ENCODE data around the gene PACRG.

Gene PACRG

DNA sequence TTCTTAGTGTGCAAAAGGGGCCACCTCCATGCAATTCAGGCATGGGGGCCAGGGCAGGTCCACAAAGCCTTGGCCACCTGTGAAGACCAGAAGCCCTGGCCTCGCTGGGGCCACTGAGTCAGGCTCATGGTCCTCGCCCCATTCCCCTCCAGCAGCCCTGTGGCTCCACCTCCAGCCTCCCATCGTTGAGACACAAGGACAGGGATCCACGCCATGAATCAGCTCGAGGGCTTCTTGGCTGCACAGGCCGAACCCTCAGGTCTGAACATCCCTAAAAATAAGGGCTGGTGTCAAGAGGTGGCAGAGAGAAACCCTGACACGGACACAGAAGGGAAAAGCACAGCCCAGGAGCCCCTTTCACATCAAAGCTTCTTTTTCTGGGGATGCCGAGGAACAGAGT, 618.2 kb downstream of the PACRG start:
- no peaks in the 10 kb centered on the region for H3K36me3 Mint-ChIP-seq
- peaks cover 0 to 5% of the 10 kb centered on the region in 2 donors for H3K27me3 Mint-ChIP-seq
- no peaks in the 10 kb centered on the region for H3K4me1 Mint-ChIP-seq
- no peak for ATAC-seq (replicated peaks)
- no peak overlapping the region for H3K27ac Mint-ChIP-seq
- H3K9me3 Mint-ChIP-seq: no peaks in the 10 kb centered on the region
- no peak overlapping the region for H3K4me3 Mint-ChIP-seq
- no peak for DNase-seq

DNA sequence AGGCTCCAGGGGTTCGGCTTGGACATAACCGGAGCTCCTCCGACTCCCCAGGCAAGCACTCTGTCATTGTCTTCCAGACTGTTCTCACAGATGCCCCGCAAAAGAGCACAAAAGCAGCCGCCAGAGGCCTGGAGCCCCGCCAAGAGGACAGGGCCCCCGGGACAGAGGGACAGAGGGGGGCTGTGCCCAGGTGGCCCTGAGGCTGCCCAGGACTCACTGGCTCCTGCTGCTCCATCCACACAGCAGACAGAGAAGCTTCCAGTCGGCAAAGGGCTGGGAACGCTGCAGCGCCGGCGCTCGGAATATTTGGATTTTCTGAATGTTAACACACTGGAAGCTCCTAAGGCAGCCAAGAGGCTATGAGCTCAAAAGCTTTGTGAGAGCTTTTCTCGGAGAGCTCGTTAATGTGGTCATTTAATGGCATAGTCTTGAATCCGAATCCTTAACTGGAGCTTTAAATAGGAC, 618.8 kb downstream of the PACRG start:
- Mint-ChIP-seq H3K4me3 (no peak overlapping the region), H3K27ac (no peak overlapping the region), H3K4me1 (no peaks in the 10 kb centered on the region), H3K9me3 (no peaks in the 10 kb centered on the region), H3K27me3 (peaks cover 0 to 5% of the 10 kb centered on the region in 2 donors), H3K36me3 (no peaks in the 10 kb centered on the region)
- DNase-seq (no peak), ATAC-seq (replicated peaks) (no peak)

- Mint-ChIP-seq H3K27me3 (peaks cover 0 to 5% of the 10 kb centered on the region in 2 donors), H3K36me3 (no peaks in the 10 kb centered on the region), H3K9me3 (no peaks in the 10 kb centered on the region), H3K4me3 (no peak overlapping the region), H3K27ac (no peak overlapping the region), H3K4me1 (no peaks in the 10 kb centered on the region)
- DNase-seq (no peak), ATAC-seq (replicated peaks) (no peak)
Measured at GRCh38 chr6:163347021-163347446, 619.3 kb downstream of the PACRG start.

DNA sequence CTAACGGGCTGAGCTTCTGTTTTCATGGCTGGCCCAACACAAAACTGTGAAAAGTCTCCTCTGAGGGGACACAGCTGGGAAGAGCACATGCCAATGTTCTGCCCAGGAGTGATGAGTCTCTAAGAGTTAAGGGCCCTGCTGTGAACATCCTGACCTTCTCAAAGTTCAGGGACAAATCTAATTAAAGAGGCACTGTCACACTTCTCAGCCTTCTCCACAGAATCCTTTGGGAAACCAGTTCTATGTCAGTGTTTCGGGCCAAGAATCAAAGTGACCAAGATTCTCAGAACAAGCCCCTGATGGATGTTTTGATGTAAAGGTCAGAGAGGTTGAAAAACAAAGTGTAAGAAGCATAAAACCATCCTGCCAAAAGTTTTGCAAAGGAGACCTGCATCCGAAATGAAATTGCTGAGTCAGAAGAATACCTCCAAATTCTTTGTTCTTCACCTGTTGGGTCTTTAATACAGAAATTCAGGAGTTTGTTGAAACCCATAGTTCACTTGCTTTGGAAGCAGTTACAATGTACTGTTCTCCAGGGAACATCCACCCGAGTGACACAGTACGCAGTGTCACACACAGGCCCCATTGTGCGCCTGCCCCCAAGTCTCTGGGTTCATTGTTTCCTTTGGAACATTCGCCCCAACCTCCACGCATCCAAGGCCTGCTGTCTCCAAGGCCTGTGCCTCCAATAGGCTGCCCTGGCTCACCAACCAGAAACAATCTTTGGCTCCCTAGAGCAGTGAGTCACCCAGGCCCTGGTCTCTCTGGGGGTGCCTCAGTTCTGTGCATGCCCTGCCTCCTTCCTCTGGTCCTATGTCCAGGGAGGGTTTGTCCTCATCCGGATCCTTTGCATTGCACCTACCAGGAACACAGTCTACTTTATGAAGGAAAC, 621.3 kb downstream of the PACRG start:
- Mint-ChIP-seq H3K27ac (no peak overlapping the region), H3K27me3 (peaks cover 0 to 5% of the 10 kb centered on the region in 2 donors), H3K36me3 (no peaks in the 10 kb centered on the region), H3K4me1 (no peaks in the 10 kb centered on the region), H3K9me3 (no peaks in the 10 kb centered on the region), H3K4me3 (no peak overlapping the region)
- DNase-seq (no peak), ATAC-seq (replicated peaks) (no peak)

- Mint-ChIP-seq H3K27me3 (peaks cover 0 to 5% of the 10 kb centered on the region in 2 donors), H3K27ac (no peak overlapping the region), H3K4me1 (peaks cover 2 to 4% of the 10 kb centered on the region in 2 donors), H3K4me3 (no peak overlapping the region), H3K9me3 (no peaks in the 10 kb centered on the region), H3K36me3 (no peaks in the 10 kb centered on the region)
- no peak for ATAC-seq (replicated peaks)
- DNase-seq: no peak
Measured at GRCh38 chr6:163349696-163350095, 621.9 kb downstream of the PACRG start.

GRCh38 chr6:163351013-163351412, 623.2 kb downstream of the PACRG start:
- peaks cover 10 to 17% of the 10 kb centered on the region in 2 donors for H3K4me1 Mint-ChIP-seq
- ATAC-seq (replicated peaks): no peak
- no peak for DNase-seq
- no peaks in the 10 kb centered on the region for H3K9me3 Mint-ChIP-seq
- H3K4me3 Mint-ChIP-seq: no peak overlapping the region
- H3K27me3 Mint-ChIP-seq: peaks cover 0 to 5% of the 10 kb centered on the region in 2 donors
- H3K36me3 Mint-ChIP-seq: no peaks in the 10 kb centered on the region
- H3K27ac Mint-ChIP-seq: no peak overlapping the region

GRCh38 chr6:163352011-163352685, 624.4 kb downstream of the PACRG start:
- H3K27me3 Mint-ChIP-seq: peaks cover 0 to 5% of the 10 kb centered on the region in 2 donors
- peaks cover 10 to 17% of the 10 kb centered on the region in 2 donors for H3K4me1 Mint-ChIP-seq
- H3K9me3 Mint-ChIP-seq: no peaks in the 10 kb centered on the region
- DNase-seq (no peak), ATAC-seq (replicated peaks) (no peak)
- H3K36me3 Mint-ChIP-seq: no peaks in the 10 kb centered on the region
- H3K27ac Mint-ChIP-seq: no peak overlapping the region
- H3K4me3 Mint-ChIP-seq: no peak overlapping the region

- peaks cover 10 to 17% of the 10 kb centered on the region in 2 donors for H3K4me1 Mint-ChIP-seq
- peaks cover 0 to 5% of the 10 kb centered on the region in 2 donors for H3K27me3 Mint-ChIP-seq
- no peaks in the 10 kb centered on the region for H3K9me3 Mint-ChIP-seq
- no peak overlapping the region for H3K27ac Mint-ChIP-seq
- no peaks in the 10 kb centered on the region for H3K36me3 Mint-ChIP-seq
- no peak for DNase-seq
- no peak for ATAC-seq (replicated peaks)
- H3K4me3 Mint-ChIP-seq: no peak overlapping the region
Measured at GRCh38 chr6:163352966-163353365, 625.2 kb downstream of the PACRG start.

GRCh38 chr6:163354085-163354484, 626.3 kb downstream of the PACRG start:
- no peaks in the 10 kb centered on the region for H3K36me3 Mint-ChIP-seq
- ATAC-seq (replicated peaks): no peak
- no peaks in the 10 kb centered on the region for H3K9me3 Mint-ChIP-seq
- no peak for DNase-seq
- H3K4me1 Mint-ChIP-seq: peaks cover 10 to 17% of the 10 kb centered on the region in 2 donors
- no peak overlapping the region for H3K27ac Mint-ChIP-seq
- H3K27me3 Mint-ChIP-seq: peaks cover 4 to 5% of the 10 kb centered on the region in 2 donors
- no peak overlapping the region for H3K4me3 Mint-ChIP-seq

- DNase-seq: peak; percentile 11
- H3K4me3 Mint-ChIP-seq: peak overlapping the region; percentile 17 to 48
- H3K9me3 Mint-ChIP-seq: no peaks in the 10 kb centered on the region
- H3K27me3 Mint-ChIP-seq: peaks cover 5 to 6% of the 10 kb centered on the region in 2 donors
- ATAC-seq (replicated peaks): peak; percentile 84 to 92
- H3K4me1 Mint-ChIP-seq: peaks cover 10 to 17% of the 10 kb centered on the region in 2 donors
- H3K36me3 Mint-ChIP-seq: no peaks in the 10 kb centered on the region
- no peak overlapping the region for H3K27ac Mint-ChIP-seq
Measured at GRCh38 chr6:163354761-163355425, 627.1 kb downstream of the PACRG start.

DNA sequence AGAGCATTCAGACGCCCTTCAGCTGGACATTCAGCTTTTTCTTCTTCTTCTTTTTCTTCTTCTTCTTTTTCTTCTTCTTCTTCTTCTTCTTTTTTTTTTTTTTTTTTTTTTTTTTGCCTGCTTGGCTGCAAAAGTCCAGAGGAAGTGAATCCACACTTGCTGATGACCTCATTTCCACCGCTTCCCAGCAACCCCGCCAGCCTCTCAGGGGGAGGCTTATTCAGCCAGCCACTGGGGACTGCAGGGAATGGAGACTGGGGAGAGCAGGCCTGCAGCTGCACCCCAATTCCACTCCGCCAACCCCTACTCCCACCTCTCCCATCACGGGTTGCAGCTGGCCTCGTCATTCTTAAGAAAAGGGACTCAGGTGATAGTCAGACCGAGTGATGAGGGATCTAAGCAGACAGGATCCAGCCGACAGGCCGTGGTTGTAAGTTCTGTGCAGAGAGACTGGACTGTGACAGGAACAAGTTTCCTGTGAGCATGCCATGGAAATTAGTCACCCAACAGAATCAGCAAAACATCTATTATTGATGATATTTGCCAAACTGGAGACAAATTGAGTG, 627.7 kb downstream of the PACRG start:
- Mint-ChIP-seq H3K9me3 (no peaks in the 10 kb centered on the region), H3K4me1 (peaks cover 10 to 17% of the 10 kb centered on the region in 2 donors), H3K36me3 (no peaks in the 10 kb centered on the region), H3K27me3 (peaks cover under 1 to 10% of the 10 kb centered on the region in 2 donors), H3K4me3 (peak overlapping the region; percentile 56 to 59), H3K27ac (peak overlapping the region; percentile 76)
- ATAC-seq (replicated peaks): peak; percentile 50 to 57
- DNase-seq: no peak

DNA sequence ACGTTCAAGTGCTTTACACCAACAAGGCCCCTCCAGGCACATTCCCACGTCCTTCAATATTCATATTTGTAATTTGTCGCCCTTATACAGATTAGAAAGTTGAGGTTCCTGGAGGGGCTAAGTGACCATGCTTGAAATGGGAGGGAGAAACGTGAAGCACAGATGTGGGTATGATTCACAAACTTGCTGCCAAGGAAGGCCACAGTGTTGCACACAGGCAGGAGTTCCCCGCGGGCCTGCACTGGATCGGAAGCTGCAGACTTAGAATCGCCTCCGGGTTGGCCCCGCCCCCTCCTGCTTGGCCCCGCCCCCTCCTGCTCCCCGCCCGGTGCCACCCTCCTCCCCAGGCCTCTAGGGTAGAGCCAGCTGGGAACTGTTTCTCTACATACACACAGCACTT, 628.5 kb downstream of the PACRG start:
- H3K27me3 Mint-ChIP-seq: peaks cover 6 to 17% of the 10 kb centered on the region in 2 donors
- H3K27ac Mint-ChIP-seq: no peak overlapping the region
- DNase-seq (no peak), ATAC-seq (replicated peaks) (no peak)
- no peaks in the 10 kb centered on the region for H3K36me3 Mint-ChIP-seq
- no peak overlapping the region for H3K4me3 Mint-ChIP-seq
- H3K4me1 Mint-ChIP-seq: peaks cover 10 to 17% of the 10 kb centered on the region in 2 donors
- no peaks in the 10 kb centered on the region for H3K9me3 Mint-ChIP-seq

DNA sequence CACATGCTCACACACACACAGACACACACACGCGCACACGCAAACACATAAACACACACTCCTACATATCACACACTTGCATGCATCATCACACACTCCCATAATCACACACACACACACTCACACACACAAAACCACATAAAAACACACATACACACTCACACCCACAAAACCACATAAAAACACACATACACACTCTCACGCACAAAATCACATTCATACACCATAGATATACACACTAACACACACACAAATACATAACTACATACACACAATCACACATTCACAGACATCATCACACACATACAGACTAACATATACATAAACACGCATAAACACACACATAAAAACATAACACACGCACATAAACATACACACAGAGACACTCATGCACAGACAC, 629.0 kb downstream of the PACRG start:
- Mint-ChIP-seq H3K9me3 (no peaks in the 10 kb centered on the region), H3K27me3 (peaks cover 10 to 19% of the 10 kb centered on the region in 2 donors), H3K27ac (no peak overlapping the region), H3K4me1 (peaks cover 10 to 17% of the 10 kb centered on the region in 2 donors), H3K36me3 (no peaks in the 10 kb centered on the region), H3K4me3 (no peak overlapping the region)
- DNase-seq (no peak), ATAC-seq (replicated peaks) (no peak)

- Mint-ChIP-seq H3K27ac (no peak overlapping the region), H3K9me3 (no peaks in the 10 kb centered on the region), H3K4me1 (no peaks in the 10 kb centered on the region), H3K36me3 (no peaks in the 10 kb centered on the region), H3K4me3 (no peak overlapping the region), H3K27me3 (peaks cover 24 to 30% of the 10 kb centered on the region in 2 donors)
- DNase-seq (no peak), ATAC-seq (replicated peaks) (no peak)
Measured at GRCh38 chr6:163364641-163365040, 636.9 kb downstream of the PACRG start.
